Renal cortical epithelial cell (primary cell): ENCODE results near the gene LRRC47. TPM values are rescaled to one million over a fixed set of nuclear protein-coding genes. Genes with fewer than 3 reads are reported as not detected.

ENCODE experiments used
- DNase-seq: peaks from one replicate; pipeline ENCODE4 v3.0.0-alpha.2; 2011; ENCODE audit warnings: low read depth
- total RNA-seq: library from RNA; depleted of rRNA; stranded (reverse); fragments of >200 nt; gene quantifications from 2 replicates; pipeline ENCODE4 v1.2.3, GENCODE V29; 2014

Gene LRRC47
- total RNA-seq, 1 donor from 2014 or later: 39.6 TPM

DNA sequence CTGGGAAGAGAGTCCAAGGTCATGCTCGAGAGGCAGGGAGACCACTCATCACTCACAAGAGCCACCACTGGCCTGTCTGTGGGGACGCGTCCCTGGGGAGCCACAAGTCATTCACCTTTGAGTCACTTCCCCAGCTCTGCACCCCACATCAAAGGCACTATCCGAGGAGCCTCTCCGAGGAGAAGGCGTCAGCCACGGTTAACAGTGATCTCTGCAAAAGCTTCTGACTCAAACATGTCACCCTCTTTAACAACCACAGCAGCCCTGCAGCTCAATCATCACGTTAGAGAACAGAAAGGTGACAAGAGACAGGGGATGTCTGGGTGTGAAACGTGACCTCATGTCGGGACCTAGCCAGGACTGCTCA lies 9.0 kb downstream of the LRRC47 start:
- DNase-seq: no peak

DNA sequence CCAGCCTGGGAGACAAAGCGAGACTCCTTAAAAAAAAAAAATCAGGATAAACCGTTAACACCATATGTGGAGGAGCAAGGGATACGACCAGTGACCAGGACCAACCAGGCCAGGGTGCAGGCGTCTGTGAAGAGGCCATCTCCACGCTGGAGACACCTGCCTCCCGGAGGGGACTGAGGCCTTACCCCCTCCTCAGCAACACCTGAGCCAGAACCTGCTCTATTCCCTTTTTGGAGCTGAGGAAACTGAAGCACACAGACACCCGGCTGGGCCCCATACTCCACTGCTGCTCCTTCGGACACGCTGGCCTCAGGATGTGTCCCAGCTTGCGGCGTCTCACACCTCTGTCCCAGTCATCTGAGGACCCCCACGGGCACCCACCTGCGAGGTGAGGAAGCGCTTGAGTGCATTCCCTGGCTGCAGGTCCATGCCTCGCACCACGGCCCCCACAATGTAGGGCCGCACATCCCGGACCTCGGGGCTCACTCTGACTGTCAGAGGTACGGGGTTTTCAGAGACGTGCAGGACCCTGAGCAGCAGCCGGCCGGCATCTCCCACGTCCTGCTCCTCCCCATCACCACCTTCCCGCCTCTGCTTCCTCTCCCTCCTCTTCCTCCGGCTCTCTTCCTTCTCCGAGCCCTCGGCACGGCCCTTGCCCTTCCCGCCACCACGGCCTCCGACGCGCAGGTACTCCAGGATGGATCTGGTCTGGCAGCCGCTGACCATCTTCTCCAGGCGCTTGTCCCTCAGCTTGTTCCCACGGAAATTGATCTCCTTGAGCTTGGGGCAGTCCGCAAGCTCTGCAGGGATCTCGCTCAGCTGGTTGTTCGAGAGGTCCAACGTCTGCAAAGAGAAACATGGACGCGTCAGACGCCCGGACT lies 9.6 kb downstream of the LRRC47 start:
- no peak for DNase-seq

DNA sequence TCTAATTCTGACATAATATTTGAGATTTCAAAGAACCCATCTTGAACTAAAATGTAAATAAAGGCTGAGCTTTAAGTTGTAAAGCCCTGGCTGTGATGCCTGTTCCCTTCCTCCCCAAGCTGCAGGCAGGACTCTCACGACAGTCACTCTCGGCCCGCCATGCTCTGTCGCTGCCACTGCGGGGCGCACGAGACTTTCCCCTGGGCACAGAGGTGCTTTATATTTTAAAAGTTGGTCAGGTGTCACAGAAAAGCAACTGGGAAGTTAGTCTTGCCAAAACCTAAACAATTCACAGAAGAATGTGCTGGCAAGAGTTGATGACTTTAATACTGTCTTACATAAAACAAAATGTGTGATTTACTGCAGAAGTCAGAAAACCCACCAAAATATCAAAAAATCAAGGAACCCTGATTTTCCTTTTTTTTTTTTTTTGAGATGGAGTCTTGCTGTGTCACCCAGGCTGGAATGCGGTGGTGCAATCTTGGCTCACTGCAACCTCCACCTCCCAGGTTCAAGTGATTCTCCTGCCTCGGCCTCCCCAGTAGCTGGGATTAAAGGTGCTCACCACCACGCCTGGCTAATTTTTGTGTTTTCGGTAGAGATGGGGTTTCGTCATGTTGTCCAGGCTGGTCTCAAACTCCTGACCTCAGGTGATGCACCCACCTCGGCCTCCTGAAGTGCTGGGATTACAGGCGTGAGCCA lies 10.7 kb downstream of the LRRC47 start:
- no peak for DNase-seq

DNA sequence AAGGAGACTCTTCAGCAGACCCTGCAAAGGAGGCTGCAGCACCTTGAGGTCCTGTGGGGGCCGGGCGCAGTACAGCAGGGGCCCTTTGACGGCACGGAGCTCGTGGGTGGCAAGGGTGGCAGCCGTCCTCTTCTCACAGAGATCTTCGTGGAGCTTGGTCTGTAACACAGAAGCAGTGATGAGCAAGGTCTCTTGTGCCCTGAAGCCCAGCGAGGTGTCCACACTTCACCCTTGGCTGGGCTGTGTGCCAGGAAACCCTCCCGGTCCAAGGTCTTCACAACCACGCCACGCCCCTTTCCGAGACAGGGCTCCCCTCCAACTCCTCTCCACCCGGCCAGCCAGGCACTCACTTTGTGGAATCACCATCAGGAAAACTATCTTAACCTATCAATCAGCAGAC lies 11.3 kb downstream of the LRRC47 start:
- DNase-seq: no peak

DNA sequence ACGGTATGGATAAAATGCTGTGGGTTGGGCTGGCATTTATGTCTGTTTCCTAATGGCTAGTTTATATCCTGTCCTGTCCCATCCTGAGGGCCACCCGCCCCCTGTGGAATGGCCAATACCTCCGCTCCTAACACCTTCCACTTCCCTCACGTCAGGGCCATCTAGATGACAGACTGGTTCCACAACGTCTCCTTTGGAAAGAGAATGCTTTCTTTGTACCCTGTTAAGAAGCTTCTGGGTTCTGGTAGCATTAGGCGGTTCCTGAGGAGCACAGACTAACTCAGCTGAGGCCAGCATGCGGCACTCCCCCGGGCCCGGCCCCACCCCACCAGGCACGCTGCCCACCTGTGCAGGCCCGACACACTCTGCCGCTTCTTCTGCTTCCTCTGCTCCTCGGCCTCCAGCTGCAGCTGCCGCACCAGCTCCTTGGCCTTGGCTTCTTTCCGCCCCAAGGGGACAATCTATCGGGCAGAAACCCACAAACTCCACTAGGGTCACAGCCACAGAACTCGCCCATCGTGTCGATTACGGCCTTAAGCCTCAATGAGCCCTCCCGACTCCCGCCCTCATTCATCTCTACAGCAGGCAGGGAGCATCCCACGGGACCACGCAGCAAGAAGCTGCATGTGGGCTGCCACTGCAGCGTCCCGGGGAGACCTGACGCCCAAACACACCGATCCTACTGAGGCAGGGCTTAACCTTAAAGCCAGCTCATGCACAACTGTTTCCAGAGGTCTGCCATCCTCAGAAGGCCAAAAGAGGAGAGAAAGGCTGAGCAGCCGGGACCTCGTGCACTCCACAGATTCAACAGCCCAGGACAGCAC lies 12.4 kb downstream of the LRRC47 start:
- no peak for DNase-seq

DNA sequence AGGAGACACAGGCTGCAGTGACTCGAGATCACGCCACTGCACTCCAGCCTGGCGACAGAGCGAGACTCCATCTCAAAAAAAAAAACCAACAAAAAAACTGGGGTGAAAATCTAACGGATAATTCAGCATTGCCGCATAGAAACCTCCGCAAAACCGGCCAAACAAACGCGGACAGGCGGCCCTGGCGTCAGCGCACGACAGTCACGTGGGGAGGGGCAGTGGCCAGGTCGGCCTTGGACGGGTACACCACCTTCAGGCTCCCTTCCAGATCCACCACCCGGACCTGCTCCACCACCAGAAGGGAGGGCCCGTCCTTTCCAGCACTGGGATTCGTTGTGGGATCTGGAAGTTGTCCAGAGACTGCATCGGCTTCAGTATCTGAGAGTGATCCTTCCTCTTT lies 15.4 kb downstream of the LRRC47 start:
- no peak for DNase-seq

DNA sequence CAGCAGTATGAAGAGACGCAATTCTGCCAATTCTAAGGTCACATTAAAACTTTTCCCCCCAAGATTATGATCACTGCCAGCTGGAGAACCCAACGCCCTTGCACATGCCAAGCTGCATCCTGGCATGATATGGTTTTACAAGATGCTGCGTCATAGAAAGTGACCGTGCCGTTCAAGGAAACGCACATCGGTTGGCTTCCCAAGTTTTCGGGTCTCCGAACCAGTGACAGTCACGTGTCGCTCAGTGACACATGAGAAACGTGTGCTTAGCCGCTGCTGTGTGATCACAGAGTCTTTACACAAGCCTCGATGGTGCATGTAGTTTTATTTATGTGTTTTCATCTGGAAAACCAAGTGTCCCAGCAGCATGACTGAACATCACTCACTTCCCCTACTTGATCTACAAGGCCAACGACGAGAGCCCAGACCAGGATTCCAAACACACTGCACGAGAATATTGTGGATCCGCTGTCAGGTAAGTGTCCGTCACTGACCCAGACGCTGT lies 16.3 kb downstream of the LRRC47 start:
- no peak for DNase-seq

DNA sequence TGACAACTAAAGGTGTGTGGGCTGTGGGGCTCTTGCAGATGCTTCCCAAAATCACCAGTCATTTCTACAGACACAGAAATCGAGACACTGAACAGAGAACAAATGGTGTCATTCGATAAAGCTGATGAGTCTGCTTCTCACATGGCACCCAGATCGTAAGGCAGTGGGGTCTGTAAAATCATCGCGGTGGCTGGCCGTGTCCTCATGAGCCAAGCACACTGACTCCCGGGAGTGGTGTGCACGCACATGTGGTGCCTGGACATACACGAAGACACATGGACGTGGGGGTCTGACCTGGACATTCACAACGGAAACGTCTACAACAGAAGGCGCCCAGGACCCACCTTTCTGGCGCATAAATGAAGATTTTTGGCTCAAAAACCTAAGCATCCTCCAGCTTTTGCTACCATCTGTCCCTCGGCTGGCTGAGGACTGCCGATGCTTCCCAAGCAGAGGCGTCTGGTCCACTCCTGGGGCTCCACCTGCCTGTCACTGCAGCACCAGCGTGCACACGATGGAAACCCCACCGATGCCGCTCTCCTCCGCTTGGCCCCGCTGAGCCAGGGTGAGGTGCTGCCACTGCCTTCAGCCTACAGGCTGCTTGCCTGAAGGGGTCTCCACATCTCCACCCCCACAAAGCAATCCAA lies 16.9 kb downstream of the LRRC47 start:
- DNase-seq: no peak

DNA sequence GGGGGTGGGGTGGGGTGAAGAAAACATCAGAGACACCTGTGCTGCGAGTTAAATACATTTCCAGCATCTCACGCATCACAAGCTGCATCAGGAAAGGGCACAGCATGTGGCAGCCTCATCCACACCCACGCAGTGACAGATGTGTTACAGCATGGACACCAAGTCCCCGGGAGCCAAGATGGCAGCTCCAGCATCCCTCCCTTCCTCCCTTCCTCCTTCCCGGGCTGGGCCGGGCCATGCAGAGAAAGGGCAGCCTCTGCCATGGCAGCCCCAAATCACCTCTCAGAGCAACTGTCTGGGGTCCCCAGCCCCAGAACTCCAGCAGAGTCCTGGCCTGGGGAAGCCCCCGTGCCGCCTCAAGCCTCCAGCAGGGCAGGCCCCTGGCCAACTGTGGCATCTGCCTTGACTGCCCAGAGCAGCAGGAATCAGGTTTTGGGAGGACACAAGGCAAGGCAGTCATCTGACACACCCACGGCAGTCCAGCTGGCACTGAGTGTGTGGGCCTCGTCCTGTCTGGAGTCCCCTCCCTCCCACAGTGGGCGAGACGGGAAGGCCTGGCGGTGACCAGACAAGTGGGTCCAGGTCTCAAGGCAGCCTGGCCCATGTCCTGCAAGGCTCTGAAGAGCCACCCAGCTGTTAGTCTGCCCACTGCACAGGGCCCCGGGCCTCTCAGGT lies 17.6 kb downstream of the LRRC47 start:
- DNase-seq: no peak

DNA sequence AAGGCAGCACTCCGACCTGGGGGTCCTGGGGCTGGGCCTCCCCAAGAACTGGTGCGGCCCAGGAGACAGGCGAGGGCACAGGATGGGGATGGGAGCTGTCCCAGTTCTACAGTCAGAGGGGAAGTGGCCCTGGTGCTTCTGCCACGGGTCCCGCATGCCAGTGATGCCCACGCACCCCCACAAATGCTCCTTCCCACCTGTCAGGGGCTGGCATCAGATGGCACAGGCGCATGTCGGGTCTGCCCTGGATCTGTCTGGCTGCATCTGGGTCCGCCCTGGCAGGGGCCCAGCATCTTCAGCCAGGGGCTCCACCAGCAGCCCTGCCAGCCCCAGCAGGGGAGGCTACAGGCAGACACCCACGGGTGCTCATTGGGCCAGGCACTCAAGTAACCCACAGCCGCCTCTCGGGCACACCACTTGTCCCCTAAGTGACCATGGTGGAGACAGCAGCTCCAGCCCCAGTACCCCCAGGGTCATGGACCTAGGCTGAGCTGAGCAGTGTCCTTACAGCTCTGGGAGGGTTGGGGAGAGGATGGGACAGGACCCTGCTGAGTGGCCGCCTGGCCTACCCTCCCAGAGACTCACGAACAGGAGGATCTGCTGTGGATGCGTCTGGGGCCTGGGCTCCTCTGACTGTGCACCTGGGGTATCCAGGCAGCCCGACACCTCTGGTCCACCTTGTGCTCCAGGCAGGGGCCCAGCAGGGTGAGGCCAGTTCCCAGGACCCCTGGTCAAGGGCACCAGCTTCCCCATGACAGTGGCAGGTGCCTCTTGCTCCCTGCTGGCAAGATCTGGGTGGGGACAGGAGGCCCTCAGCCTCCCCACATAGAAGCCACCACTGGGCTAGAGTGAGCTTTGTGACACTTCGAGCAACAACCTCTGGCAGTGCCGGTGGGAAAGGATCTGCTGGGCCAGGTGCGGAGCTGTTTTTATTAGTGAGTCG lies 18.4 kb downstream of the LRRC47 start:
- DNase-seq: no peak

DNA sequence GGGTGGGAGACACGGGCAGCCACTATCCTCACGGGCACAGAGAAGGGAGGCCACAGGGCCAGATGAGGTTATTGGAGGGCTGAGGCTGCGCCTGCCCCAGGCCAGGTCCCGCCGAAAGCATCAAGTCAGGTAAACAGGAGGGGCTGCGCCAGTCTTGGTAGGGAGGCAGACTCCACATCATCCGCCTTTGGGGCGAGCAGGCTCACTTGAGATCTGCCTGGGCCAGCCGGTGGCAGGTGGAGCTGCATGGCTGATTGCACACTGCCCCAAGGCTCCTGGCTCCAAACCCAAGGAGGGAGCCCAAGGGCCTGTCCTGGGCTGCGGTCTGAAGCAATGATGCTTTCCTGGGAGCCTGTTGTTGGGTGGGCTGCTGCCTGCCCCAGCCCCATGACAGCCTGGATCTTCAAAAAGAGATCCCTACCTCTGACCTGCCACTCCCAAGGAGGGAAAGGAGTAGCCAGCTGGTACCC lies 19.2 kb downstream of the LRRC47 start:
- no peak for DNase-seq

DNA sequence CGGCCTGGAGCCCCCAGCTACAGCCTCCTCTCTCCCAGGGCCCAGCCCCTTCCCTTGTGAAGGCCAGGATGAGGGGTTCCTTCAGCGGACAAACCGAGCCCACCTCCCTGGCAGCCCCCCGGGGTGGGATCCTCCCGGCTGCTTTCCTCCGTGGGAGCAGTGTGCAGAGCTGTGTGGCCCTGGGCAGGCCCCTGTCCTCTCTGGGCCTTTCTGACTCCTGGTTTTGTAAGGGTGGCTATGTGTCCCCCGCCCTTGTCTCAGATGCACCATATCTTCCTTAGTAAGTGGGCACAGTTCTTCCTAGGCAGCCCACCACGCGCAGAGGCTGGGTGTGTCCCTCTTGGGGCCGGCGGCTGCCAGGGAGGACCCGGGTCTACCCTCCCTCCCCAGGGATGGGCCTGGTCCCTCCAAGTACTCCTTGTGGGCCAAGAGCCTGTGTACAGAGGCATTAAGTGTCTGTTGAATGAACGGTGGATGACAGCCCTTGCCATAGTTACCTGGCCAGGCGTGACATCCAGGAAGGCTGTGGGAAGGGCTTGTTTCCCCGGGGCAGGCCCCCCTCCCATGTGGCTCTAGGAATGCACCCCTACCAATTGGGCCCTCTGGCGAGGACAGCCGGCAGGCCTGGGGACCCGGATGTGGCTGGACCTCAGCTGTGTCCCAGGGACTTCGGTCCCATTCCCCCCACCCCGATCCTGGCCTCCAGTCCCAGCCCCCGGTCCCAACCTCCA lies 19.9 kb downstream of the LRRC47 start:
- DNase-seq: peak; percentile 15

DNA sequence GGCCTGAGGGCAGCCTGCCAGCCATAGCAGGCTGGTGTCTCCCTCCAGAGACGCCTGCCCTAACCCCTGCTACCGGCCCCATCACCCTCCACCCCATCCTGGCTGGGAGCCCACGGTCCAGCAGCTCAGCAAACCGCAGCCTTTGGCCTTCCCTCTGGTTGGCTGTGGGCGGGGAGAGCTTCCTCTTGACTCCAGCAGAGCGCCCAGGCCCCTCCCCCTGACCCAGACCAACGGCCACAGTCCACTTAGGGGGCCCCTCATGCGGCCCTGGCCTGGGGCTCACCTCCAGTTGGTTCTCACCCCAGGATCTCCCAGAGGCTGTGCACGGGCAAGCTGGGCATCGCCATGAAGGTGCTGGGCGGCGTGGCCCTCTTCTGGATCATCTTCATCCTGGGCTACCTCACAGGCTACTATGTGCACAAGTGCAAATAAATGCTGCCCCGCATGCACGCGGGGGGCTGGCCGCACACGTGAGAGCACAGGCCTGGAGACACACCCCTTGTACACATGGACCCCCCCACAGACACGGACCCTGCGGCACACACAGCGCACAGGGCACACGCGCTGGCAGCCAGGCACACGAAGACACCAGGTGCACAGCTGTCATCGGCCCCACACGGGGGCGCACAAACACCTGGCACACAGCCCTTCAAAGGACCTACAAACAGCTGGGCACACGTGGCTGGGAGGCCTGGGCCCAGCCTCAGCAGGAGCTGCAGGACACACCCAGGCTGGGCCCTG lies 20.6 kb downstream of the LRRC47 start:
- peak; percentile 65 for DNase-seq

DNA sequence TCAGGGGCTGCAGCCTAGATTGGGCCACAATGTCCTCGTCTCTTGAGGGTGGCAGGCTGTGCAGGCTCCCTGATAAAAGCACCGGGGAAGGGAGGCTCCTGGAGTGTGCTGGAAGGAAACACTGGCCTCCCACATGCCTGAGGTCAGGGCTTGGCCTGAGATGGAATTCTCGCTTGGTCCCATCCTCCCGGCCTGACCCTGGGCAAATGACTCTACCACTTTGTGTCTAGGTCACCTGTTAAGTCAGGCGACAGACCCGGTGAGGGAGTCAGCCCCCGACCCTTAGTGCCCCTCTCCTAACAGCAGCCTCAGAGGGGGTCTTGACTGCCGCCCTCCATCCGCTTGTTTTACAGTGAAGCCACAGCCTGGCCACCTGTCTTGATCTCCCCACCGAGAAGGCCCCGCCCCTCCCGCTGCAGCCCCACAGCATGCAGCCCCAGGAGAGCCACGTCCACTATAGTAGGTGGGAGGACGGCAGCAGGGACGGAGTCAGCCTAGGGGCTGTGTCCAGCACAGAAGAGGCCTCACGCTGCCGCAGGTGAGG lies 21.3 kb downstream of the LRRC47 start:
- peak; percentile 17 for DNase-seq

DNA sequence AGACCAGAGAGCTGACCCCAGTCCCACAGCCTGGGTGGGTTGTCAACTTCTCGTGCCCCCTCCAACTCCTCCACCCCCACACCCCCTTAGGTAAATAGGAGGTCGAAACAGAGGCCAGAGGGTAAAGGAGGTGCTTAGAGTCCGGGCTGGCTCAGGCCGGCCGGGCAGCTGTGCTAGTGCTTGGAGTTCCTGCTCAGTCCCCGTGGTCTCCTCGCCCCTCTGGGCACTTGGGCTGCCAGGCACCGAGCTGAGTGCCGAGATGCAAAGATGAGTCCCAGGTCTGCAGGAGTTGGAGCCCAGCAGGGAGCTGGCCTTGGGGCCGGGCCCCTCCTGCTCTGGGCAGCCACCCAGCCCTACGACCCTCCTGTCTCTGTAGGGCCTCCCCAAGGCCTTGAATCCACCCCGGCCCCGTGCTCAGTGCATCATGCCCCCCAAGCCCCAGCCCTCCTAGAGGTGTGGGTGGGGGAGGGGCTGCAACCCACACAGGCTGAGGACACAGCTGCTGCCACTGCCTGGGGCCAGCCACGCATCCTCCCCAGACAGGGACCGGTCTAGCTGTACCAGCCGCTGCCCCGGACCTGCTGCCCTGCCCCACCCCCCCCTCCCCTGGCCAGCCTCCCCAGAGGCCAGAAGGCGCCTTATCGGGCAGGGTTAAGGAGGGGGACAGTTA lies 21.9 kb downstream of the LRRC47 start:
- no peak for DNase-seq

DNA sequence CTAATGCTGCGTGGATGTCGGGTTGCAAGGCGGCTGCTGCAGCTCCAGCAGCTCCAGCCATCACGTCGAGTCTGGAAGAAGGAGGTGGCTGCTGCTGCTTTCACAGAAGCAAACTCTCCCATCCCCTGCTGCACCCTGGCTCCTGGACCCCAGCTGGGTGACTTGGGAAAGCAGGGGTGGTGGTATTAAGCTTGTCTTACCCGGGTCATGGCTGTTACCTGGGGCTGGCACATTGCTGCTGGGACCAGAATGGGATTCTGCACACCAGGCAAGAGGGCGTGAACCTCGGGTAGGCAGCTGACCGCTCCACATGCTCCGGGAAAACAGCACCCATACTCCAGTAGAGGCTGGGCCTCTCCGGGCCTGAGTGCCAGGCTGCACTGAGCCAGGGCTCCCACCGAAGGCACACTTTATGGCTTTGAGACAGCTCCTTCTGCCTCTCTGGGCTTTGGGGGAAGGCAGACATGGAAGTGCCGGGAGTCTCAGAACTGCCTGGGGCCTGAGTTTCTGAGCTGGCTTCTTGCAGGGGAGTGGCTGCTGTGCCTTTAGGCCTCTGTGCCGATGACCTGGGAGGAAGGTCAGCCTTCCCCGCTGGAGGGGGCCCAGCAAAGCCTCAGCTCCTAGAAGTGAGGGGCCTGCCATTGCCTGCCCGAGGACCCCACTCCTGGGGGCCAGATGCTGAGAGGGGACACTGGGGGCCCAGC lies 22.6 kb downstream of the LRRC47 start:
- DNase-seq: no peak
